Colonic mucosa (tissue), 4 donors: Measurements from ENCODE around the gene JMJD1C. TPM values are rescaled to one million over a fixed set of nuclear protein-coding genes. Genes with fewer than 3 reads are reported as not detected.

Experiments
- DNase-seq: peaks from one replicate; pipeline ENCODE4 v3.0.0-alpha.2; 2020
- H3K27ac ChIP-seq: fragments of 200-600 bp; one replicate; pipeline ENCODE4 v1.8.0; 2021
- H3K27me3 ChIP-seq: fragments of 200-600 bp; one replicate; pipeline ENCODE4 v1.8.0; 2021
- H3K36me3 ChIP-seq: fragments of 200-600 bp; one replicate; pipeline ENCODE4 v1.8.0; 2021
- H3K4me1 ChIP-seq: fragments of 200-600 bp; one replicate; pipeline ENCODE4 v1.8.0; 2021; ENCODE audit warnings: mild to moderate bottlenecking
- H3K4me3 ChIP-seq: fragments of 200-600 bp; one replicate; pipeline ENCODE4 v1.8.0; 2021
- H3K9ac ChIP-seq, 2 donors: one replicate each; pipeline ENCODE4 v1.7.0; 2013; ENCODE audit warnings: control low read depth in 2 of 2, low read depth in 2 of 2, low read length in 2 of 2
- H3K9me3 ChIP-seq: fragments of 200-600 bp; one replicate; pipeline ENCODE4 v1.8.0; 2021
- CTCF ChIP-seq: fragments of 200-600 bp; IDR thresholded peaks from one replicate; pipeline ENCODE4 v1.8.0; 2022; ENCODE audit warnings: antibody characterized with exemption, mild to moderate bottlenecking
- intact Hi-C: fragments of 100-400 bp; cut with DNase I; formaldehyde crosslinking; loops from one replicate; pipeline ENCODE4 v1.14.1; 2022
- total RNA-seq, 2 donors: library from RNA; stranded (reverse); fragmentation: NEBNext Ultra II Directional in 1 of 2; extraction: Animal tissue kit (Norgen Biotek cat#: 25700) in 1 of 2; gene quantifications; one replicate each; pipeline ENCODE4 v1.2.1, GENCODE V29; 2021
- donor health status: healthy.
- donor health status: DM: no; HTN: no; CAD: no.
- donor health status: DM: no; HTN: no; CAD: no.

Gene JMJD1C
- total RNA-seq, 2 donors from 2014 or later = 37.7 to 72.2 TPM

DNA sequence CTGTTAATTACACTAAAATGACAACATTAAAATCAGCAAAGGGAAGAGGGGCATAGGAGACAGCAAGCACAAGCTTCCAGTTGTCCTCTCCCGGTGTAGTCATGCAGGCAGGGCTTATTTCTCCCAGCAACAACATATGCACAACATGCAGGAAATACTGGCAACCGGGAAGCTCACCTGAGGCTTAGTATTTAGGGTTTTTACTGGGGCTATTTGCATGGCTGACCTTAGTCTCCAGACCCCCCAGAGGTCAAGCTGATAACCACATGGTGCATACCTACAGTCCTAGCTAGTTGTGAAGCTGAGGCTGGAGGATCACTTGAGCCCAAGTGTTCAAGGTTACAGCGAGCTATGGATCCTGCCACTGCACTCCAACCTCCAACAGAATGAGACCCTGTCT lies 12.8 kb upstream of the JMJD1C start:
- Histone ChIP-seq H3K4me1 (no peaks in the 10 kb centered on the region), H3K27me3 (no peaks in the 10 kb centered on the region), H3K9ac (no peak overlapping the region), H3K36me3 (no peaks in the 10 kb centered on the region), H3K27ac (no peak overlapping the region), H3K4me3 (no peak overlapping the region), H3K9me3 (no peaks in the 10 kb centered on the region)
- intact Hi-C loops = no loop called here
- no peak for DNase-seq
- TF ChIP-seq CTCF = no peak

GRCh38 chr10:63477927-63478326 lies 12.2 kb upstream of the JMJD1C start:
- H3K27ac ChIP-seq = no peak overlapping the region
- no peaks in the 10 kb centered on the region for H3K27me3 ChIP-seq
- H3K4me3 ChIP-seq = no peak overlapping the region
- intact Hi-C loops = no loop called here
- no peak for DNase-seq
- no peaks in the 10 kb centered on the region for H3K4me1 ChIP-seq
- H3K9ac ChIP-seq = no peak overlapping the region
- no peaks in the 10 kb centered on the region for H3K9me3 ChIP-seq
- TF ChIP-seq CTCF = no peak
- H3K36me3 ChIP-seq = no peaks in the 10 kb centered on the region

DNA sequence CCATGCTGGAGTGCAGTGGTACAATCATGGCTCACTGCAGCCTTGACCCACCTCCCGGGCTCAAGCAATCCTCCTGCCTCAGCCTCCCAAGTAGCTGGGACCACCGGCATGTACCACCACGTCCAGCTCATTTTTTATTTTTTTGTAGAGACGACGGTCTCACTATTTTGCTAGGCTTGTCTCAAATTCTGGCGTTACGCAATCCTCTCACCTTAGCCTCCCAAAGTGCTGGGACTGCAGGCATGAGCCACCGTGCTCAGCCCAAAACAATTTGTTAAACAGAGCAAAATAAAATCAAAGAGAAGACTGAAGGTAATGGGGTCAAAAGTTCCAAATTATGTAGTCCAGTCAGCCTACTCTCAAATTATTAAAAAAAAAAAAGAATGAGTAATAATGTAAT lies 8.7 kb upstream of the JMJD1C start:
- intact Hi-C loops = no loop called here
- H3K36me3 ChIP-seq = no peaks in the 10 kb centered on the region
- H3K27me3 ChIP-seq = no peaks in the 10 kb centered on the region
- TF ChIP-seq CTCF = no peak
- no peak for DNase-seq
- H3K4me3 ChIP-seq = no peak overlapping the region
- no peak overlapping the region for H3K27ac ChIP-seq
- H3K4me1 ChIP-seq = no peaks in the 10 kb centered on the region
- no peaks in the 10 kb centered on the region for H3K9me3 ChIP-seq
- H3K9ac ChIP-seq = no peak overlapping the region

- H3K9me3 ChIP-seq = no peaks in the 10 kb centered on the region
- no peak overlapping the region for H3K4me3 ChIP-seq
- no peak for DNase-seq
- no peaks in the 10 kb centered on the region for H3K27me3 ChIP-seq
- no peaks in the 10 kb centered on the region for H3K36me3 ChIP-seq
- no peak for TF ChIP-seq CTCF
- intact Hi-C loops = no loop called here
- no peaks in the 10 kb centered on the region for H3K4me1 ChIP-seq
- H3K9ac ChIP-seq = no peak overlapping the region
- H3K27ac ChIP-seq = no peak overlapping the region
Measured at GRCh38 chr10:63470928-63471327, 5.2 kb upstream of the JMJD1C start.

GRCh38 chr10:63468947-63469346 lies 3.2 kb upstream of the JMJD1C start:
- Histone ChIP-seq H3K4me3 (no peak overlapping the region), H3K27me3 (no peaks in the 10 kb centered on the region), H3K27ac (no peak overlapping the region), H3K4me1 (no peaks in the 10 kb centered on the region), H3K9me3 (no peaks in the 10 kb centered on the region), H3K9ac (no peak overlapping the region), H3K36me3 (no peaks in the 10 kb centered on the region)
- no peak for TF ChIP-seq CTCF
- DNase-seq = no peak
- intact Hi-C loops = loop anchor here (5.0 kb wide), 1 partner anchor 53 kb away; the partner anchor contains the start of gene REEP3

- Histone ChIP-seq H3K9ac (no peak overlapping the region), H3K36me3 (no peaks in the 10 kb centered on the region), H3K27ac (no peak overlapping the region), H3K27me3 (no peaks in the 10 kb centered on the region), H3K4me3 (no peak overlapping the region), H3K9me3 (no peaks in the 10 kb centered on the region), H3K4me1 (no peaks in the 10 kb centered on the region)
- TF ChIP-seq CTCF = no peak
- intact Hi-C loops = loop anchor here (5.0 kb wide), 1 partner anchor 54 kb away; the partner anchor contains the start of gene REEP3
- no peak for DNase-seq
Measured at GRCh38 chr10:63467841-63468240, 2.1 kb upstream of the JMJD1C start.
